A172 (cell line): ENCODE measurements around the gene SCO1. TPM values are rescaled to one million over a fixed set of nuclear protein-coding genes. Genes with fewer than 3 reads are reported as not detected.

Experiments
- DNase-seq: peaks from one replicate; pipeline ENCODE4 v3.0.0-alpha.2; 2015; ENCODE audit warnings: low spot score
- total RNA-seq: library from RNA; depleted of rRNA; stranded (reverse); fragments of >200 nt; shearing (Covaris generic); gene quantifications from 2 replicates; pipeline ENCODE4 v1.2.3, GENCODE V29; 2014

Gene SCO1
- total RNA-seq, 1 experiment from 2014 or later, result 58.9 TPM

- DNase-seq, result no peak
These were observed 43.3 kb downstream of the SCO1 start for GRCh38 chr17:10653987-10654386.

GRCh38 chr17:10652984-10653659 lies 44.2 kb downstream of the SCO1 start:
- no peak for DNase-seq

GRCh38 chr17:10651927-10652326 lies 45.4 kb downstream of the SCO1 start:
- DNase-seq, result no peak

GRCh38 chr17:10649602-10650001 lies 47.7 kb downstream of the SCO1 start:
- DNase-seq, result no peak

GRCh38 chr17:10648956-10649355 lies 48.4 kb downstream of the SCO1 start:
- peak; percentile 23 for DNase-seq

- DNase-seq, result no peak
These were observed 49.0 kb downstream of the SCO1 start for GRCh38 chr17:10648381-10648780.

GRCh38 chr17:10646392-10646990 lies 50.8 kb downstream of the SCO1 start:
- peak; percentile 77 for DNase-seq

- no peak for DNase-seq
These were observed 56.9 kb downstream of the SCO1 start for GRCh38 chr17:10640475-10640874.

- DNase-seq, result no peak
These were observed 59.2 kb downstream of the SCO1 start for GRCh38 chr17:10638151-10638550.

- DNase-seq, result no peak
These were observed 62.0 kb downstream of the SCO1 start for GRCh38 chr17:10635290-10635689.

- DNase-seq, result no peak
These were observed 63.5 kb downstream of the SCO1 start for GRCh38 chr17:10633738-10634379.

- no peak for DNase-seq
These were observed 65.6 kb downstream of the SCO1 start for GRCh38 chr17:10631701-10632100.

GRCh38 chr17:10631048-10631700 lies 66.2 kb downstream of the SCO1 start:
- DNase-seq, result peak; percentile 38

GRCh38 chr17:10629706-10630105 lies 67.6 kb downstream of the SCO1 start:
- DNase-seq, result no peak

GRCh38 chr17:10628756-10629155 lies 68.6 kb downstream of the SCO1 start:
- no peak for DNase-seq

- DNase-seq, result no peak
These were observed 70.9 kb downstream of the SCO1 start for GRCh38 chr17:10626390-10626789.

- DNase-seq, result no peak
These were observed 72.4 kb downstream of the SCO1 start for GRCh38 chr17:10624969-10625368.

- DNase-seq, result no peak
These were observed 73.5 kb downstream of the SCO1 start for GRCh38 chr17:10623737-10624338.

GRCh38 chr17:10622617-10623485 lies 74.5 kb downstream of the SCO1 start:
- no peak for DNase-seq
